LNCAP (cell line): ENCODE results near the gene TNFSF4.

Experiments used
- TF ChIP-seq, protein P1 (sequence below): fragments of 450-650 bp; IDR thresholded peaks from 2 replicates; pipeline ENCODE4 v1.5.1; 2017; ENCODE audit warnings: mild to moderate bottlenecking

Gene TNFSF4

DNA sequence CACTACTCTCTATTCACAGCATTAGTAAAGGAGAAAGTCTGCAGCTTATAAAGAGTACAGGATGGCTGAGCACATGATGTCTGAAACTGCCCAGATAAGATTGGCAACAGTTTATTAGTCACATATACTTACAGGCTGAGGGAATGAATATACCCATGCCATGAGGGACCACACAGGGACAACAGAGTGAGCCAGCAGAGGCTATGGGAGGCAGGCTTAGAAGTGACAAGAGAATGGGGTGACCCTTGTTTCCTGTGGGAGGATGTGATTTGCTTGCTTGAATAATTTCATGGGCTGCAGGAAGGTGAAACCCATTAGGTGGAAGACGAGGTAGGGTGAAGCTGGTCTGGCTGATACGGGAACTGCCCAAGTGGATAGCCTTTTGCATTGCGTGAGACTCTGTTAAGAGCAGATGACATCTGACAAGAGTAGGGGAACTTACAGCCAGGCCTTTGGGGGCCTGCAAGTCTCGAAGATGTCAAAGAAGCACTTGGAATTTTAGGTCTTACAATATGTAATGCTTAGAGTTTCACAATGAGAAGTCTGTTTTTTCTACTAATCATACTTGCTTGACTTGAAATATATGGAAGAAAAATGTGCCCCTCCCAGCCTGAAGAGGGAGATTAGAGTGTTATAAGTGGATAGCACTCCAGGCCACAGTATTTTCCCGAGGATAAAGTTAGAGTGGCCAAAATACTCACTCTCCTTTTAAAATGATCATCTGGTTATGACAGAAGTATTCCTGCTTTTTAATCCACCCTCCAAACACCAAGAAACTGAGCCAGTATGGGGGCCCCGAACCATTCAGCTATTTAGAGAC, 34.6 kb upstream of the TNFSF4 start:
- TF ChIP-seq, protein P1, sequence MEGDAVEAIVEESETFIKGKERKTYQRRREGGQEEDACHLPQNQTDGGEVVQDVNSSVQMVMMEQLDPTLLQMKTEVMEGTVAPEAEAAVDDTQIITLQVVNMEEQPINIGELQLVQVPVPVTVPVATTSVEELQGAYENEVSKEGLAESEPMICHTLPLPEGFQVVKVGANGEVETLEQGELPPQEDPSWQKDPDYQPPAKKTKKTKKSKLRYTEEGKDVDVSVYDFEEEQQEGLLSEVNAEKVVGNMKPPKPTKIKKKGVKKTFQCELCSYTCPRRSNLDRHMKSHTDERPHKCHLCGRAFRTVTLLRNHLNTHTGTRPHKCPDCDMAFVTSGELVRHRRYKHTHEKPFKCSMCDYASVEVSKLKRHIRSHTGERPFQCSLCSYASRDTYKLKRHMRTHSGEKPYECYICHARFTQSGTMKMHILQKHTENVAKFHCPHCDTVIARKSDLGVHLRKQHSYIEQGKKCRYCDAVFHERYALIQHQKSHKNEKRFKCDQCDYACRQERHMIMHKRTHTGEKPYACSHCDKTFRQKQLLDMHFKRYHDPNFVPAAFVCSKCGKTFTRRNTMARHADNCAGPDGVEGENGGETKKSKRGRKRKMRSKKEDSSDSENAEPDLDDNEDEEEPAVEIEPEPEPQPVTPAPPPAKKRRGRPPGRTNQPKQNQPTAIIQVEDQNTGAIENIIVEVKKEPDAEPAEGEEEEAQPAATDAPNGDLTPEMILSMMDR, result no peak

DNA sequence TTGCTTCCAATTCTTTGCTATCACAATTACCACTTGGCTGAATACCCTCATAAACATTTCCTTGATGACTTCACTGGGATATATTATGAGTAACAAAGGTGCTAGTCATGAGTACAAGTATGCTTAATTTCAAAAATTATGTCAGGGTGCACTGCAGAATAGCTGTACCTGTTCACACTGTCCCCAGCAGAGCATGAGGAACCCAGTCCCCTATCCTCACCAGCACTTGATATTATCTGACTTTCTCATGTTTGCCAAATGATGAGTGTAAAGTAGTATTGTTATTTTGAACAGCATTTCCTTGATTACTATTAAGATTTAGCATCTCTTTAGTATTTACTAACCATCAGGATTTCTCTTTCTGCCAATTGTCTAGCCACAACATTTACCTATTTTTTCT, 33.5 kb upstream of the TNFSF4 start:
- TF ChIP-seq, protein P1, result no peak

DNA sequence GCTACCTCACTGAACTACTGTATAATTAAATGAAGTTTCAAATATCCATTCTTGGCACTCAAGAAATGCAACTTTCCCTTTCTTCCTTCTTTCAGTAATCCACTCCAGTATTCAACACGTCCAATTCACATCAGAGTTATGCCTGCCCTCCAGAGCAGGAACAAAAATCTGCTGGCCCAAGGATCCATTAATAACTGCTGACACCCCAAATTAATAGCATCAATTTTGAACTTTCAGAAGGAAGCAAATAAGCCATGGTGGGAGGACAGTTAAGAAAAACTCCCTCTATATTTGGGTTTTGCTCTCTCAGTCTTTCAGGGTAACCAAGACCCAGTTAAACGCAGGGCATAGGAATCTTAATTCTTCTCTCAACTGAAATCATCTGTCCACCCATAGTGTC, 31.9 kb upstream of the TNFSF4 start:
- TF ChIP-seq, protein P1, result no peak

DNA sequence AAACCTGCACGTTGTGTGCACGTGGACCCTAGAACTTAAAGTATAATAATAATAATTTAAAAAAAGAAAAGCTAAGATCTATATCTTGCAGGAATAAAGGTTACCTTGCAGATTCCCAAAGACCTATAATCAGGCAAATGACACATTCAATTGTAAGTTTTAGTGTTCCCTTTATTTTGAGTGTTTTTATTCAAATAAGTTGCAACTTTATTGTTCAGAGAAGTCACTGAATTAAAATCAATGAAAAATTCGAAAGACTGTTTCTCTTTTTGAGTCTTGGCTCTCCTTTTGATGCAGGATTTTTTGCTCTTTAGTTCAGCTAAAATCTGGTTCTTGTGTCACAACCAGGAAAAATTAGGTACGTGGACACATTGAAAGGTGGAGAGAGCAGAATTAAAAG, 27.8 kb upstream of the TNFSF4 start:
- TF ChIP-seq, protein P1, result no peak

DNA sequence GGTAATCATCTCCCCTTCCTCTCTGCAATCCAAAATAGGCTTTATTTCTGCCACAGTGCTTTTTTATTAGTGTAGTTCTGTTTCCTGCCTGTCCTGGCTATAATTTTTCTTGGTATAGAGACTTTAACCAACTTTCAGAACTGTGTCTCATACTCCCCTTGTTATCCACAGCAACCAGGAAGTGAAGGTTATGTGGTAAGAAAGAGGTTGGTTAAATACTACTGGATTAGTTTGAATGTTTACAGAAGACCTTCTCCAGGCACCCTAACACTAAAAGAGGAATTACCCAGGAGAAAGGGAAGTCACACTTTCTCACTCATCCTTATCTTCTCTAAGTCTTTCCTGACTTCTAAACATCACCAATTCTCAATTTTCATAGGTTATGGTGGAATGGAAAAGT, 17.8 kb upstream of the TNFSF4 start:
- TF ChIP-seq, protein P1, result no peak

DNA sequence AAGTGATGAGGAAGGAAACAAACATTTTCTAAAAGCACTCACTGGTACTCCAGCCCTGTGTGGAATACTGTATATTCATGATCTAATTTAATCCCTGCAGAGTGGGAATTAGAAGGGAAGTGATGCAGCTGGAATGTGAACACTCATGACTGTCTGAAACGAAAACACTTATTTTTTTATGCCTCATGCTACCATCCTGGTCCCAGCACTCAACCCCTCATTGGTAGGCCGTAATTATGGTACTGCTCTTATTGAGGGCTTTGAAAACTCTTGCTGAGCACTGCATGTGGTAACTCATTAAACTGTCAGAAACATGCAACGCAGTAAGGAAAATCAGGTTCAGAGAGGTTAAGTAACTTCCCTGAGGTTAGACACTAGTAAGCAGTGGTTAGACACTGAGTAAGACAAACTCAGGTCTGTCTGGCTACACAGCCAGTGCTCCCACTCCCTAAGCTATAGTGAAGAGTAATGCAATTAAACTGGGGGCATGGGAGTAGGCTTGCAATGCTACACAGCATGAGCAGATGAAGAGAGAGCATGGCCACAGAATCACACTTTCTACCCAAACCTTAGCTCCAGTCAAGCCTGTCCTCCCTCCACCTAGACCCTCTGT, 17.3 kb upstream of the TNFSF4 start:
- TF ChIP-seq, protein P1, result no peak

DNA sequence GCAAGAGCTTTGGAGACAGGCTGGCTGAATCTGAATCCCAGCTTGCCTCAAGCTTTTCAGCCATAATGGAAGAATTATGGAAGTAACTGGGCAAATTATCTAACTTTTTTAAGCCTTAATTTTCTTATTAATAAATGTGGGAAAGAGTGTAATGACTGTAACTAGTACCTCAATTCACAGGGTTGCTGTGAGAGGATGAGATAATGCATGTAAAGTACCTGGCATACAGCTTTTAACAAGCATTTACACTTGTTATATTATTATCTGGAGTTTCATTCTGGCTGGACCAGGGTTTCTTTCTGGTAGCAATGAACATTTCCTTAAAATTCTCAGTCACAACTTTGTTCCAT, 15.9 kb upstream of the TNFSF4 start:
- TF ChIP-seq, protein P1, result no peak
